SK-N-SH treated with all-trans-retinoic acid at 6 μM for 48 hours (cell line): Measurements from ENCODE around the gene CYLD.

Experiments used
- ATAC-seq: fragments of 200-7000 bp; cut with Tn5 transposase; 3 replicates; pipeline ENCODE4 v1.9.1; 2020; ENCODE audit warnings: mild to moderate bottlenecking, moderate library complexity
- BACH2 ChIP-seq: fragments of 250-450 bp; sonication (Bioruptor Pico); IDR thresholded peaks from 2 replicates; pipeline ENCODE4 v1.9.0; 2021; ENCODE audit warnings: mild to moderate bottlenecking, borderline replicate concordance
- CREB5 ChIP-seq: fragments of 250-450 bp; sonication (Bioruptor Pico); IDR thresholded peaks from 2 replicates; pipeline ENCODE4 v1.5.1; 2020; ENCODE audit warnings: low read depth, mild to moderate bottlenecking, moderate library complexity
- GLIS3 ChIP-seq: fragments of 250-450 bp; sonication (Bioruptor Pico); IDR thresholded peaks from 2 replicates; pipeline ENCODE4 v1.5.0; 2020; ENCODE audit warnings: mild to moderate bottlenecking, moderate library complexity
- ISL1 ChIP-seq: fragments of 250-450 bp; sonication (Bioruptor Pico); IDR thresholded peaks from 2 replicates; pipeline ENCODE4 v2.1.2; 2022; ENCODE audit warnings: mild to moderate bottlenecking, moderate library complexity
- OSR1 ChIP-seq: fragments of 250-450 bp; sonication (Bioruptor Pico); IDR thresholded peaks from 2 replicates; pipeline ENCODE4 v1.8.0; 2022; ENCODE audit warnings: moderate library complexity, mild to moderate bottlenecking, inconsistent platforms
- PATZ1 ChIP-seq: fragments of 250-450 bp; sonication (Bioruptor Pico); IDR thresholded peaks from 2 replicates; pipeline ENCODE4 v1.8.0; 2020; ENCODE audit warnings: mild to moderate bottlenecking, moderate library complexity, borderline replicate concordance
- POU6F1 ChIP-seq: fragments of 250-450 bp; sonication (Bioruptor Pico); IDR thresholded peaks from 2 replicates; pipeline ENCODE4 v1.8.0; 2021; ENCODE audit warnings: low read depth, mild to moderate bottlenecking, moderate library complexity, borderline replicate concordance
- PPARA ChIP-seq: fragments of 250-450 bp; sonication (Bioruptor Pico); IDR thresholded peaks from 2 replicates; pipeline ENCODE4 v1.5.0; 2020; ENCODE audit warnings: mild to moderate bottlenecking, borderline replicate concordance
- RARB ChIP-seq: fragments of 250-450 bp; sonication (Bioruptor Pico); IDR thresholded peaks from 2 replicates; pipeline ENCODE4 v1.8.0; 2021; ENCODE audit warnings: mild to moderate bottlenecking, moderate library complexity
- TCF4 ChIP-seq: fragments of 250-450 bp; sonication (Bioruptor Pico); IDR thresholded peaks from 2 replicates; pipeline ENCODE4 v1.8.0; 2021; ENCODE audit warnings: mild to moderate bottlenecking, moderate library complexity, borderline replicate concordance
- TOX ChIP-seq: fragments of 250-450 bp; sonication (Bioruptor Pico); IDR thresholded peaks from 2 replicates; pipeline ENCODE4 v1.8.0; 2021; ENCODE audit warnings: mild to moderate bottlenecking, moderate library complexity, borderline replicate concordance
- TSHZ2 ChIP-seq: fragments of 250-450 bp; sonication (Bioruptor Pico); IDR thresholded peaks from 2 replicates; pipeline ENCODE4 v1.5.0; 2020; ENCODE audit warnings: mild to moderate bottlenecking, moderate library complexity
- ZFP30 ChIP-seq: fragments of 450-650 bp; formaldehyde crosslinking; IDR thresholded peaks from 2 replicates; pipeline ENCODE4 v1.5.0; 2022; ENCODE audit warnings: mild to moderate bottlenecking, moderate library complexity
- ZNF565 ChIP-seq: fragments of 450-650 bp; formaldehyde crosslinking; conservative IDR thresholded peaks from 2 replicates; pipeline ENCODE4 v1.5.0; 2020; ENCODE audit warnings: low read depth, mild to moderate bottlenecking, moderate library complexity
- ZNF70 ChIP-seq: fragments of 450-650 bp; formaldehyde crosslinking; IDR thresholded peaks from 2 replicates; pipeline ENCODE4 v1.5.0; 2020; ENCODE audit warnings: mild to moderate bottlenecking, moderate library complexity

CYLD gene

GRCh38 chr16:50833929-50834328 lies 92.0 kb downstream of the CYLD start (continued):
- TF ChIP-seq TSHZ2 (CRISPR knock-in tag) (no peak), BACH2 (CRISPR knock-in tag) (no peak)
- TF ChIP-seq, all 23 proteins: peak for 0

- TF ChIP-seq RARB (CRISPR knock-in tag) = no peak
- no peak for TF ChIP-seq ISL1 (CRISPR knock-in tag)
- no peak for TF ChIP-seq ZFP30
- no peak for TF ChIP-seq CREB5 (CRISPR knock-in tag)
- TF ChIP-seq PATZ1 (CRISPR knock-in tag) = no peak
- TF ChIP-seq POU6F1 (CRISPR knock-in tag) = no peak
- TF ChIP-seq ZNF565 (CRISPR knock-in tag) = no peak
- no peak for TF ChIP-seq TCF4 (CRISPR knock-in tag)
- no peak for TF ChIP-seq ZNF70 (CRISPR knock-in tag)
- no peak for TF ChIP-seq TSHZ2 (CRISPR knock-in tag)
- no peak for ATAC-seq
These were observed 92.8 kb downstream of the CYLD start for GRCh38 chr16:50834701-50835100.

- TF ChIP-seq ZFP30 = no peak
- ATAC-seq = no peak
These were observed 93.6 kb downstream of the CYLD start for GRCh38 chr16:50835358-50836060.

GRCh38 chr16:50836121-50836621 lies 94.3 kb downstream of the CYLD start:
- ATAC-seq = no peak
- TF ChIP-seq GLIS3 (CRISPR knock-in tag) = no peak
- no peak for TF ChIP-seq TCF4 (CRISPR knock-in tag)
- no peak for TF ChIP-seq ZNF565 (CRISPR knock-in tag)
- no peak for TF ChIP-seq ZNF70 (CRISPR knock-in tag)
- TF ChIP-seq TOX (CRISPR knock-in tag) = no peak
- TF ChIP-seq, all 23 proteins: peak for 0

GRCh38 chr16:50837324-50837723 lies 95.4 kb downstream of the CYLD start:
- ATAC-seq = no peak
- no peak for TF ChIP-seq TOX (CRISPR knock-in tag)
- TF ChIP-seq ISL1 (CRISPR knock-in tag) = no peak
- TF ChIP-seq PPARA = no peak
- TF ChIP-seq ZFP30 = no peak
- no peak for TF ChIP-seq BACH2 (CRISPR knock-in tag)
- no peak for TF ChIP-seq ZNF565 (CRISPR knock-in tag)
- TF ChIP-seq OSR1 (CRISPR knock-in tag) = no peak
- no peak for TF ChIP-seq GLIS3 (CRISPR knock-in tag)
